NCI-H2107 treated with DMSO at 0.1 percent for 48 hours (cell line): ENCODE measurements around the gene CYP19A1.

Source experiments
- DNase-seq: peaks from one replicate; lab custom pipeline; 2025; ENCODE audit not compliant: unreplicated experiment; lab: John Stamatoyannopoulos, UW

Gene CYP19A1

GRCh38 chr15:51363383-51363782 is 25.0 kb upstream of the CYP19A1 start:
- DNase-seq: no peak

GRCh38 chr15:51359981-51360380 is 21.6 kb upstream of the CYP19A1 start:
- no peak for DNase-seq

- no peak for DNase-seq
These were observed 18.6 kb upstream of the CYP19A1 start for GRCh38 chr15:51356983-51357382.

DNA sequence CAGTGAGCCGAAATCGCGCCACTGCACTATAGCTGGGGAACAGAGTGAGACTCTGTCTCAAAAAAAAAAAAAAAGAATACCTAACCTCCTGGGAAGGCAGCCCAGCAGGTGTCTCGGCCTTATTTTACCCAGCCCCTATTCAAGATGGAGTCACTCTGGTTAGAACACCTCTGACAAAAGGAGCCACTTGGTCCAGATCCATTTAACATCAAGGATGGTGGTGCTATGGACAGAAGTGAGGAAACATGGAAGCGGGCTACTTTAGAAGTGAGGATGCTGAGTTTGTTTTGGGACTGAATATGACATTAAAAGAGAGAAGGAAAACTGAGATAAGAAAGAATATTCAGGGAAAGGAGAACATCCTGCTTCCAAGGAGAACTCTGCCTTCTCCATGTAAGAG is 17.8 kb upstream of the CYP19A1 start:
- no peak for DNase-seq

- no peak for DNase-seq
These were observed 16.7 kb upstream of the CYP19A1 start for GRCh38 chr15:51355096-51355495.

GRCh38 chr15:51353976-51354375 is 15.6 kb upstream of the CYP19A1 start:
- no peak for DNase-seq

- DNase-seq: no peak
These were observed 12.3 kb upstream of the CYP19A1 start for GRCh38 chr15:51350723-51351122.

GRCh38 chr15:51349156-51349844 is 10.9 kb upstream of the CYP19A1 start:
- DNase-seq: no peak

GRCh38 chr15:51348688-51349087 is 10.3 kb upstream of the CYP19A1 start:
- peak; percentile 4 for DNase-seq

- DNase-seq: no peak
These were observed 7.7 kb upstream of the CYP19A1 start for GRCh38 chr15:51346136-51346535.

DNA sequence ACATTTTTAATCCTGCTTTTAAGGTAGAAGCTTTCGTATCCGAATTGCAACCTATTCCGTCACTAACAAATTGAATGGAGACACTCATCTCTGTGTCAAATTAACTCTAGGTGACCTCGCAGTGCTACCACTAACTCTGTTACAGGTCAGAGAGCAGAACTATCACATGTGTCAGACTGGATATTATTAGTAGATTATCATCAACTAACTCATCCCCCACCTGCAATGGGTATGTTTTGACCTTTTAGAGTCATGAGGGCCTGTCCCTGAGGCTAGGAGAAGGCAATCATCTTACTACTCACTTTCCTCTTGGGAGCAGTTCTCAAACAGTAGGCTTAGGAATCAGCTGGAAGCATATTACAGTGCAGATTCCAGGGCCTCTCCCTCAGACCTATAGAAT is 5.1 kb upstream of the CYP19A1 start:
- no peak for DNase-seq

DNA sequence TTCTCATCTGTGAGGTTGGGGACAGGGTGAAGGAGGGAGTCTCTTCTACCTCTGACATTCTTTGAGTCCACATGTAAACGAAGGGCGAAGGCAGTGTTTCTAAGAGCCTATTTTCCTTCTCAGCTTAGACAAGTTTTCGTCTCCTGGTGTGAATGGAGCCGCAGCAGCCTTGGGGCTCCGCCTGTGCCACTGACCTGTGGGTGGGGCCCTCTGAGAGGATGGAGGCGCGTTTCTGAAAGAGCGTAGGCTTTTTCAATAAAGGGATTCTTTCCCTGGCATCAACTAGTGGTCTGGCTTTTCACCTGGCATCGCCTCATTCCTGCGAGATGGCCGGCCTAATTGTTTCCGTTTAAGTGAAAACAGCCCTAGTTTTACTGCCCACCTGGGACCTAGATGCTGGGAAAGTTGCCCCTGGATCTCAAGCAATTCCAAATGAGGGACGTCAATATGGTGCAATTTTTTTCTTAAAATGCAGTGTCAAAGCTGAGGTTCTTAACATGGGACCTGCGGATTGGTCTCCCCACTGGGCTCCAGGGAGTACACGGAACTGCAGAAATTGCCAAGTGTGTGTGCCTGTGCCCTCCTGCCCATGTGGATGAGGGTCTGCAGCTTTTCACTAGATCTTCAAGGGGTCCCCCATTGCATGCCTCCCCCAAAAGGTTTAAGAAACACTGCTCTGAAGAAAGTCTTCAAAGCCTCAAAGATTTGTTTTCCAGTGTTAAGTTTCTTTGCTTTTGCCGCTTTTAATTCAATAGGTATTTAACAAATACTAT is 4.0 kb upstream of the CYP19A1 start:
- no peak for DNase-seq

GRCh38 chr15:51341366-51342226 is 3.2 kb upstream of the CYP19A1 start, which contains the start of gene GLDN:
Gene GLDN (plus strand): TSS chr15:51341655. CDS start chr15:51341685, 30 bp downstream.
- no peak for DNase-seq

DNA sequence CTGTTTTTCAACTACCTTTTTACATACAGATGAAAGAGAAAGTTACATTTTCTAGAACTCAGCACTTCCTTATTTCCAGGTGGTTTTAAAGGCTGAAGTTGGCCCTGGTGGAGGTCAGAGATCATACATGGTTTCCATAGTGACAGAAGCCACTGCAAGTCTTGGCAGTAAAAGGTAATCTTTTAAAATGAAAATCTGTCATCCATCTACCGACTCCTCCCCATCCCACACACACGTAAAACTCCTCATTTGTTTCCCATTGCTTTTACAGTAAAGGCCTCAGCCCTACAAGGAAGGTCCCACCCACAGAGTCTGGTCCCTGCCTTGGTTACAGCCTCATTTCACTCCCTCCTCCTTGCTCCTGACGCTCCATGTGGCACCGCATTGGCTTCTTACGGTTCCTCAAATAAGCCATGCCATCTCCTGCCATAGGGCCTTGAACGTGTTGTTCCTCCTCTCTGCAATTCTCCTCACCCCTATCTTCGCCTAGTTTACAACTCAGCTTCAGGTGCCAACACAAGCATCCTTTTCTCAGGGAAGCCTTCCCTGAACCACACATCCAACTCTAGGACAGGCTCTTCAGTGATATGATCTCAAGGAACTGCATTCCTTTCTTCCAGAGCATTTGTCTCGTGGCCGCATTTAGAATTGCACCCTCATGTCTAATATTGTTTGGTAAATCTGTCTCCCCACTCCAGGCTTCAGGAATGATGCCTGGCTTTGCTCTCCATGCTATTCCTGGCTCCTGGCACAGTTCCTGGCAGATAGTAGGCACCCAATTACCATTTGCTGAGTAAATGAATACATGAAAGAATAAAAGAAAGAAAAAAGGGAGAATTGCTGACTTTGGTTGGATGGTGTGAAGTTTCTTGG is 2.6 kb downstream of the CYP19A1 start:
- no peak for DNase-seq

DNA sequence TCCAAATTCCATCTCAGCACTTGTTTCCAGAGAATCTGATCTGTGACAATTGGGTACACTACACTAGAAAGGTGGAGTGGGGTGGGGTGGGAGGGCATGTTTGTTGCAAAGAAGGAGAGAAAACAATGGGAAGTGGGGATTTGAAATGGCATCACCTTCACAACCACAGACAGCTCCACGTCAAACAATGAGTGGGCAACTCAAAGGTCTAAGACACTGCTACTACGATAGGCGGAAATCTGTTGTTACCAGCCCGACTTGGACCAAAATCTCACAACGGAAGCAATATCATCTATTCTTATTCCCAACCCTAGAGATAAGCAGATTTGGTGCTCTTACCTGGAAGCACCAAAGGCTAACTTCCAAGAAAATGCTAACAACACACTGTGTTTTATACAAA is 3.3 kb downstream of the CYP19A1 start:
- no peak for DNase-seq

- DNase-seq: peak; percentile 40
These were observed 4.4 kb downstream of the CYP19A1 start for GRCh38 chr15:51334011-51334451.

GRCh38 chr15:51333571-51333970 is 4.8 kb downstream of the CYP19A1 start:
- no peak for DNase-seq

GRCh38 chr15:51332206-51333147 is 5.9 kb downstream of the CYP19A1 start:
- no peak for DNase-seq

DNA sequence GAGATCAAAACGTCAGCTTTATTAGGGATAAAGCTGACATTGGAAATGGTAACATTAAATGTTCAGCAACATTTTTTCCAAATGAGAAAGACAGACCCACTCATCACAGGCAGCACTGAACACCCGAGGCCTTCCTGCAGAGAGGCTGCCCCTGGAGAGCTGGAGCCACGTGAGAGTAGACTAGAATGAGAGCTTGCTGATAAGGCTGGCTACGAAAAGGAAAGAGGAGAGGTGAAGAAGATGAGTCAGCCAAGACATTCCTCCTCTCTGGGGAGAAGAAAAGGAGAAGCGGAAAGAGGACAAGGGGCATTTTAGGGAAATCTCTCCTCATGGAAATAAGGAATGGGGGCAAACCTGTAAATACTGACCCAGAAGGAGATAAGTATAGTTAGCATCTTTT is 7.3 kb downstream of the CYP19A1 start:
- no peak for DNase-seq
